GM18519 (cell line): Measurements from ENCODE around the gene NR1D2.
"Not testable (repeated sequence)": the region's sequence is repeated elsewhere in the genome, so short reads cannot be mapped to it uniquely, and the experiment has no call there.

Source experiments
- ATAC-seq: cut with Tn5 transposase; IDR thresholded peaks from one replicate; pipeline ENCODE4 v1.9.1; 2021; ENCODE audit warnings: mild to moderate bottlenecking, moderate library complexity; ENCODE audit not compliant: unreplicated experiment, low FRiP score

Gene NR1D2

DNA sequence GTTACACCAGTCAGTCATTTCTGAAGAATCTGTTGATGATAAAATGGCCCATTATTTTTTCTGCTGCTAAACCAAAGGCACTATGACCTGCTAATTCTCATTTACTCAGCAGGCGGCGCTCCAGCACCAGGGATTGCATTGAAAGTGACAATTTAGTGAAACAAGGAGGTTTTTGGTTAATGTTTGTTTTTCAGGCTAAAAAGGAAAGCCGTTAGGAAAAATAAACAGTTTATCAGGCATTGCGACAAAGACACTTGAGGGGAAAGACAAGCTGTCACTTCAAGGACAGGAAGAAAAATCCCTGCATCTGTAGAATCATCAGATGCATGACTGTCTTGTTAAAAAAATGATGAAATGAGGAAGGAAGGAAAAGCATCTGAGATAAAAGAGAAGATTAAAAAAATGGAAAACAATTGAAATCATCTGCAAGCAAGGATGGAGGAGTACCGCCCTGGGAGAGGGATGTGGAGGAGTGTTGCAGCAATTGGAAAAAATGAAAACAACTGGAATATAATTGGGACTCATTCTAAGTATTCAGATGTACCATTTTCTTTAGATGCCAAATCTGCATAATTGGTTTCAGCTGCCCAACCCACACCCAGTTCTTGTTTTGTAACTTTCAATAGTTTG lies 54.0 kb downstream of the NR1D2 start:
- no peak for ATAC-seq

GRCh38 chr3:24002129-24002528 lies 57.0 kb downstream of the NR1D2 start:
- ATAC-seq = no peak

- ATAC-seq = no peak
Observed at GRCh38 chr3:24003466-24003865, 58.4 kb downstream of the NR1D2 start.

DNA sequence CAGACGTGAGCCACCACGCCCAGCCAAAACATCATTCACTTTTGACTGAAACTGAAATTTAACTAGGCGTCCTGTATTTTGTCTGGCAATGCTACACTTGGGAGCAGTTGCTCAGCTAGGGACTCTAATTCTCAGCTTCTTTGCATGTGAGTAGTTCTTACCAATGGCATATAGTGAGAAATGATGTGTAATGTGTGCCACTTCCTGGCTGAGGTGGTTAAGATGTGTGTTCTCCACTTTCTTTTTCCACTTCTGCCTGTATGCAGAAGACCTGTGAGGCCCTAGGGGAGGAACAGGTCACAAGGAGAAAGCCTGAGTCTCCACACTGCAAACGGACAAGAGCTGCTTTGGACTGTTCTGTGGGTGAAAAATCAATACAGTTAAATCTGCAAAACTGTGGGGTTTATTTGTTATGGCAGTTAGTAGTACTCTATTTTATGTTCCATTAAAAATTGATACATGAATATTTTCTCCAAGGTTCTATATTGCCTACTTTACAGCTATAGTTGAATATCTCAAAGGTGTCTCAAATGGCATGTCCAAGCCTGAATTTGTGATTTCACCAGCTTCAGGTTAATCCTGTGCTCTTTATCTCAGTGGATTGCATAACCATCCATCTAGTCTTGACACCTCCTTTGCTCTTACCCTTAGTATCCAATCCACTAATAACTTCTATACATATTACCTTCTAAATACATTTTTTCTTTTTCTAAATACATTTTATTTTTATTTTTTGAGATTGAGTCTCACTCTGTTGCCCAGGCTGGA lies 59.3 kb downstream of the NR1D2 start:
- no peak for ATAC-seq

GRCh38 chr3:24005669-24006068 lies 60.6 kb downstream of the NR1D2 start:
- ATAC-seq = no peak

- not testable (repeated sequence) for ATAC-seq
Observed at GRCh38 chr3:24010834-24011233, 65.7 kb downstream of the NR1D2 start.

- peak; percentile 81 for ATAC-seq
Observed at GRCh38 chr3:24012589-24013269, 67.6 kb downstream of the NR1D2 start.

DNA sequence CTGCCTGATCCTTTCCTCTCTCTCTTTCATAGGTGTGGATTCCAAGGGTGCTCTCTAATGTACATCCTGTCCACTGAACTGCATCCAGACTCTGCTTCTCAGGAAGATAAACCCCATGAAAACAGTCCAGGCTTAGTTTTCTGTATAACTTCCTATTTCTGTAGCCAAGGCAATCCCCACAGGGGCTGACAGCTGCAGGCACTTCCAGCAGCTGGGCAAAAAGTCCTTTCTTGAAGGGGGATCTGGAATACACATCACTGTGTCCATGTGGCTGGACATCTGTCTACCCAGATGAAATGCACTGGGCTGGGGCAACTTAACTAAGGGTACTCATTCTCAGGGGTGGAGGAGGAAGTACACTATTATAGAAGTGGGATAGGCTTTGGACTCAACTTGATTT lies 72.2 kb downstream of the NR1D2 start:
- ATAC-seq = no peak

GRCh38 chr3:24018784-24019570 lies 73.9 kb downstream of the NR1D2 start:
- no peak for ATAC-seq

- no peak for ATAC-seq
Observed at GRCh38 chr3:24019585-24019984, 74.5 kb downstream of the NR1D2 start.

GRCh38 chr3:24020036-24020691 lies 75.1 kb downstream of the NR1D2 start:
- no peak for ATAC-seq

GRCh38 chr3:24023197-24023596 lies 78.1 kb downstream of the NR1D2 start:
- no peak for ATAC-seq

DNA sequence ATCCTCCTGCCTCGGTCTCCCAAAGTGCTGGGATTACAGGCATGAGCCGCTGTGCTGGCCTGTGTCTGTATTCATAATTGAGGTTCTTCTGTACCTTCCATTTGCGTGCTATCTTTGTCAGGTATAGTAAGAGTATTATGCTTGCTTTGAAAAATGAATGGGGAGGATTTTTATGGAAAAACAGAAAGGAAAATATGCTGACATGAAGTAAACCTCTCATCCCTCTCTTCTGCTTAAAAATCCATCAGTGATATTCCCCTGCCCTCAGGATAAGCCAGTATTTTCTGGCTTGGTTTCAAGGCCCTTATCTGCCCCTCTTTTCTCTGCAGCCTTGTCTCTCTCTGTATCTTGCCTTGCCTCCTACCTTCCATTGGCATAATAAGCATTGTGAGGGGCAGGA lies 80.7 kb downstream of the NR1D2 start:
- no peak for ATAC-seq

DNA sequence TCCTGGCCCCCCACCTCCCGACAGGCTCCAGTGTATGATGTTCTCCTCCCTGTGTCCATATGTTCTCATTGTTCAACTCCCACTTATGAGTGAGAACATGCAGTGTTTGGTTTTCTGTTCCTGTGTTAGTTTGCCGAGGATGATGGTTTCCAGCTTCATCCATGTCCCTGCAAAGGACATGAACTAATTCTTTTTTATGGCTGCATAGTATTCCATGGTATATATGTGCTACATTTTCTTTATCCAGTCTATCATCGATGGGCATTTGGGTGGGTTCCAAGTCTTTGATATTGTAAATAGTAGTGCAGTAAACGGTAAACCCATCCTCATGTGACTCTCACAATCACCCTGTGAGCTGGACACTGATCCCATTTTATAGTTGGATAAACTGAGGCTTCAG lies 81.6 kb downstream of the NR1D2 start:
- ATAC-seq = not testable (repeated sequence)

GRCh38 chr3:24027946-24028345 lies 82.9 kb downstream of the NR1D2 start:
- ATAC-seq = no peak
